Colon (tissue), 2 donors: Measurements from ENCODE around the gene DIO3.
"Not testable (repeated sequence)": the region's sequence is repeated elsewhere in the genome, so short reads cannot be mapped to it uniquely, and the experiment has no call there.

Experiments
- FAIRE-seq: peaks from 2 replicates; lab custom pipeline; 2012; peaks lifted over from hg19 to GRCh38; lab: Jason Lieb, UNC
- donor health status: control.
- donor health status: control.

DIO3 gene

DNA sequence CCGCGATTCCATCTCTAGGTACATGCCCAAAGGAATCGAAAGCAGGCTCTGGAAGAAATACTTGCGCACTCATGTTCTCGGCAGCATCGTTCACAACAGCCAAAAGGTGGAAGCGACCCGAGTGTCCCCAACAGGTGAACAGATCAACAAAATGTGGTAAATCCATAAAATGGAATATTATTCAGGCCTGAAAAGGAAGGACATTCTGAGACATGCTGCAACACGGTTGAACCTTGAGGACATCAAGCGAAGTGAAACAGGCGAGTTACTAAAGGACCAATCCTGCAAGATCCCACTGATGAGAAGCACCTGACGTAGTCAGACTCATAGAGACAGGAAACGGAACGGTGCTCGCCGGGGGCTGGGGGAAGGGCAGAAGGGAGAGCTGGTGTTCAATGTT is 17.5 kb upstream of the DIO3 start:
- no peak for FAIRE-seq

DNA sequence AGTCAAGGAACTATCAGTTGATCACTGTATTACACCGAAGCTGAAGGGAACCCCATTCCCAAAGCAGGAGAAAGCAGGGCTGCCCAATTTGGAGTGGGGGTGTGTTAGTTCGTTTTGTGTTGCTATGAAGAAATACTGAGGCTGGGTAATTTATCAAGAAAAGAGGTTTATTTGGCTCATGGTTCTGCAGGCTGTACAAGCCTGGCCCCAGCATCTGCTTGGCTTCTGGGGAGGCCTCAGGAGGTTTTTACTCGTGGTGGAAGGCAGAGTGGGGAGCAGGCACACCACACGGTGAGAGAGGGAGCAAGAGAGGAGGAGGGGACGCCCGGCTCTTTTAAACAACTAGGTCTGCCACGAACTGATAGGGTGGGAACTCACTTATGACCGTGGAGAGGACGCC is 16.7 kb upstream of the DIO3 start:
- FAIRE-seq: no peak

DNA sequence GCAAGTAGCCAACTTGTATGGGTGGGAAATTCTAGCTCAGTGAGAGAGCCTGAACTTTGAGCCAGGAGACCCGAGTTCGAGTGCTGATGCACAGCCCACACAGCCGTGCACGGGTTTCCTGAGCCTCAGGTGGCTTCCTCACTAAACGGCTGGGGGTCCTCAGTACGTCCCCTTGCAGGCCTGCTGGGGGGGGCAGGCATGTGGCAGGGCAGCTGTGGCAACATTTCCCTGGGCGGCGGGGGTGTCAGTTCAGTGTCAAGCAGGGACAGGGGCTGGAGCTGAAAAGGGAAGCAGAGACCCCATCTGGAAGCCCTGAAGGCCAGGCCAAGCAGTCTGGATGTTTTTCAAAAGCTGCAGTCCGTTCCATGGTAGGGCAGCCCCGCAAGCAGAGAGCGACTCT is 14.6 kb upstream of the DIO3 start:
- FAIRE-seq: no peak

DNA sequence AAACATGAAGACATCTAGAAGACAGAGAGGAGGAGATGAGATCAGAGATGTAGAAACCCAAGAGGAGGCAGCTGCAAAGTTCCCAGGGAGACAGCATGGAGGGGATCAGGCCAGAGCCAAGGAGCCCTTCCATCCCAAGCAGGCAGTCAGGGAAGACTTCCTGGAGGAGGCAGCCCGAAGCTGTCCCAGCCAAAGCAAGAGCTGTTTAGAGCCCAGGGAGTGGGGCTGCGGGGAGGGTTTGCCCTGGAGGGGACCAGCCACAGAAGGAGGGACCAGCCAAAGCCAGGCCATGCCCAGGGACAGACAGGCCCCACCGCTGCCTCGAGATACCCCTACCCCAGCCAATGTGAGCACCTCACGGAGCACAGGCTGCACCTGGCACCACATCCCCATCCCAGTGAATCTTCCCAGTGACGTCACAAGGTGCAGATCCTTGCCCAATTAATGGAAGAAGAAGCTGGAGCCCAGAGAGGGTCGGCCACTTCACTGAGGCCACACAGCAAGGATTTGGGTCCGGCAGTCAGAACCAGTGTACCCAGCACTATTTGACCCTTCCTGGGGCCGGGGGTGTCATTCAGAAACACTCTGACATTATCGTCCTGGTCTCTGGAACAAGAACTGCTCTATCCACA is 14.1 kb upstream of the DIO3 start:
- no peak for FAIRE-seq

DNA sequence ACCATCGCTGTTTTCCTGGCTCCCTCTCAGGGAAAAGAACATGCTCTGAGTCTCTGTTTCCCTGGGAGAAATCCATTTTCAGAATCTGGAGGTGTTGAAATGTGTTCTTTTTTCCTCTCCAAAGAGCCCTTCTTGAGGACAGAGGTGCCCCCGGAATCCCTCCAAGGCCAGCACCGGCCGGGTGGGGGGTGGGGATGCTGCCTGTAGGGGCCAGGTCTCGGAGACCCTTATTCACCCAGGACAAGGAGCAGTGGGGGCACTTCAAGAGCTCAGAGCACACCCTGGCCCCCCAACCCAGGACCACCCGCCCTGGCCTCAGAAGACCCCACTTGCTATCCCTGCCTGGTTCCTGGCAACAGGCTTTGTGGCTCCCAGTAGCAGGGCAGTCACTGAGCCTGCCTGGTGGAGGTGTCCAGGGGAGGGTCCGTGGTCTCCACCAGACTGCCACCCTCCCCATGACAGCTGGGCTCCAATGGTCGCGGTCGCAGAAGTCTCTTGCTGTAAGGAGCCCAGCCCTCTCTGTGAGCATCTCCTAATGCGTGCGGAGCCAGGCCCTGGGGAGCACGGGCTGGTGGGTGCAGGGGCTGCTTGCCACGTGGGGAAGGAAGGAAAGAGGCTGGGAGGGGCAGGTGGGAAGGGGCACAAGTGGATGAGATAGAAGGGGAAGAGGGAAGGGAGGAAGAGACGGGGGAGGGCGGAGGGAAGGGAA is 13.2 kb upstream of the DIO3 start:
- no peak for FAIRE-seq

DNA sequence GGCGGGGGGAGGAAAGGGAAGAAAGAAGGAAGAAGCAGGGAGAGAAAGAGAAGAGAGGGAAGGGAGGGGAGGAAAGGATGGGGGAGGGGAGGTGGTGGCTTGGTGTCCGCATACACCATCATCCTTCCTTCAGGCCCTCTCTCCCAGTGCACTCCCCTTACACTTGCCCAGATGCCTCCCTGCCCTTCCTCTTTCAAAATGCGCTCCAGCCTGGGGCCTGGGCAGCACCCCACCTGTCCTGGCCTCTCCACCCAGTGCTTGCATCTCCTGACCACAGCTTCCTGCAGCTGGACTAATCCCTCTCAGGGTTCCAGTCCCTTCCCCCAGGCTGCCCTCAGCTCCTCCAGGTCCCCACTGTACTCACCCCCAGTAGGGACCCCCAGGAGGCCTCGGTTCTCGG is 12.6 kb upstream of the DIO3 start:
- FAIRE-seq: no peak

DNA sequence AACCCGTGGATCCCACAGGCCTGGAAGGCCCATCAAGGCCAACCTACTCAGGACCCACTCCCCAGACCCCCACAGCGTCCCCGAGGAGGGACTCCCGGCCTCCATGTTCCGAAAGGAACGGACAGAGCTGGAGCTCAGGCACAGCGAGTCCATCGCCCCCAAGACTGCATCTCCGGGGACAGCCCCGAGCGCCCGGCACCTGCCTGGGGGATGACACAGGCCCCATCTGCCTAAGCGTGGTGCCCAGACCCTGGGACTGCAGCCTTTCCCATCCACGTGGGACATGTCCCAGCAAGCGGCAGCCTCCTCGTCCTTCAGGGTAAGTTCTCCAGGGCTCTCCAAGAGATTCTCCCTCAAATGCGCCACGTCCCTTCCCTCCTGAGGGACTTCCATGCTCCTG is 12.1 kb upstream of the DIO3 start:
- no peak for FAIRE-seq

DNA sequence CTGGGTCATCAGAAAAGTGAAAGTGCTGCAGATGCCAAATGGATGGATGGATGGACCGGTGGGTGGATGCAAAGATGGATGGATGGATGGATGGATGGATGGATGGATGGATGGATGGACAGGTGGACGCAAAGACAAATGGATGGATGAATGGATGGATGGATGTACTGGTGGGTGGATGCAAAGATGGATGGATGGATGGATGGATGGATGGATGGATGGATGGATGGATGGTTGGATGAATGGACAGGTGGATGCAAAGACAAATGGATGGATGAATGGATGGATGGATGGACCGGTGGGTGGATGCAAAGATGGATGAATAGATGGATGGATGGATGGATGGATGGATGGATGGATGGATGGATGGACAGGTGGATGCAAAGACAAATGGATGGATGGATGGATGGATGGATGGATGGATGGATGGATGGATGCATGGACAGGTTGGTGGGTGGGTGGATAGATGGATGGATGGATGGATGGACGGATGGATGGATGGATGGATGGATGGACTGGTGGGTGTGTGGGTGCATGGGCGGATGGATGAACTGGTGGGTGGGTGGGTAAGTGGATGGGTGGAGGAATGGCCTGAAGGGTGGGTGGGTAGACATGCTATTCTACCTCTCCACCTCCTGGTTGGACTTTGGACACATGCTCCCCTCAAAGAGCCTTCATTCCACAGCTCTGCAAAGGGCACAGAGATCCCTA is 10.9 kb upstream of the DIO3 start:
- FAIRE-seq: not testable (repeated sequence)

DNA sequence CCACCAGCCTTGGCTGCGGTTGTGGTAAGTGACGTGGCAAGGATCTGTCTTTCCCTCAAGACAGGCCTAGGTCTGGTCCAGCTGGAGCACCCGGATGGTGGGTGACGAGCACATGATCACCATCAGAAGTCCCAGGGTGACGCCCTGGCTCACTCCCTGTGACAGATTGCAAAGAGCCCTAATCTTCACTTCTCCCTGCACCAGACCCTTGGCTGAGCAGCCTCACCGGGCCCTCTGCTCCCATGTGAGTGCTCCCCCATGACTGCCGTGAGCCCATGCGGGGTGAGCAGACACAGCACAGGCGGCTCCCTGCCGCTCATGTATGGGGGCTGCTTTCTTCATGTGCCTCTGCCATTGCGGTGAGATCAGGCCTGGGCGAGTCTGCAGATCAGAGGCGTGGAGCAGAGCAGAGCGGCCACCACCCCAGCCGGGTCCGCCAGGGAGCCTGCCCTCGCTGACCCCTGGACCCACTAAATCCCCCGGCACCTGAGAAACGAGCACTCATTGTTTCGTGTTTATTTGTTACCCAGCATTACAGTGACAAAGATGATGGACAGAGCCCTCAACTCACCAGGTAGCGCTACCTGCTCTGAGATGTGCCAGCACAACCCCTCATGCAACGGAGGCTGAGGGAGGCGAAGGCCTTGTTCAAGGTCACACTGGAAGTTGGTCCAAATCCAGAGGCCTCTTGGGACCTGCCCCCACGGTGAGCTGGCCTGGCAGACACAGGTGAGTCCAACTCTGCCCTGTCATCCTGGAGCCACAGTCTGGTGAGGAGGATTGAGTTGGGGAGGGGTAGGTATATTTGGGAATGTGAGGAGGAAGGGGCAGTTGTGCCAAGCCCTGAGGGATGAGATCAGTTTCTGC is 9.3 kb upstream of the DIO3 start:
- no peak for FAIRE-seq

DNA sequence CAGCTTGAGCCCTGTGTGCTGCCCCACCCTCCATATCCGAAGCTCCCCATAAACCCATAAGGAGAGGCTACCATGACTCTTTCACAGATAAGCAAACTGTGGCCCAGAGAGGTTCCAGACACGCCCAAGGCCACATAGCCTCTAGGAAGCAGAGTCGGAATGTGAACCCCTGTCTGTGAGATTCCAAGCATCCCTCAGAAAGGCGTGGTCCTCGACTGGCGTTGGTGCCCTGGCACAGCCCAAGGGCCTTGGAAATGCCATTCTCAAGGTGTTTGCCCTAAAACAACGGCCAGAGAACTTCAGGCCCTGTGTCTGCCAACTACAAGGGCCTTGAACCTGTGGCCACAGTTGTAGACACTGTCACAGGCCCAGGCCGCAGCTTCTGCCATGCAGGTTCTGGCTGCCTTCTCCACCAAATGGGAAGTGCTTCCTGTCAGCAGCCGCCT is 8.5 kb upstream of the DIO3 start:
- no peak for FAIRE-seq

DNA sequence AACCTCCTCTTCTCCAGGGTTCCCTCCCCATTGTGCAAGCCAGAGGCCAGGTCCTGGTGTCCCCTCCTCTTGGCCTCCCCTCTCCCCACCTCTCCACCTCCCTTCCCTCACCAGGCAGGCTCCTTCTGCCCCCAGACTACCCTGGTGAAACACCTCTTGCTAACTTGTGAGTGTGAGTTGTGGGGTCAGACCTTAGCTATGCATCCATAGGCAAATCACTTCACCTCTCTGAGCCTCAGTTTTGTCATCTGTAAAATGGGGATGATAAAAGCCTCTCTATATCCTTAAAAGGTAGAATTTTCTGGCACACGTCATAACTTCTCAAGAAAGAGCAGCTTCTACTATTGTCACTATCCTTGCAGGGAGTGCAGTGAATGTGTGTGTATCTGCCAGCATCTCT is 7.9 kb upstream of the DIO3 start:
- FAIRE-seq: no peak

DNA sequence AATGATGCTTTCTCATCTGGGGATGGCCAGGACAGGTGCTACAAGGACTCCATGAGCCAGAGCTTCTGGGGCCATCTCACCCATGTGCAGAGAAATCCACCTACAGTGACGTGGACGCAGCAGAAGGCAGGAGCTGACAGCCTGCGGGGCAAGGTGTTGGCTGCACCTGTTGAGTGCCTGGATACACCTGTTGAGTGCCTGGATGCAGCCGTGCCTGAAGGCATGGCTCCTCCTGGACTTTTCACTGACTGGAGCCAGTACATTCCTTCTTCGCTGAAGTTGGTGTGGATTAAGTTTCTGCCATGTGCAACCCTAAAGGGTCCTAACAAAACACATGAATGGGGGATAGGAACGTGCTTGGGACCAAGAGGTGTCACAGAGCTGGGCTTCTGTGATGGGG is 7.4 kb upstream of the DIO3 start:
- FAIRE-seq: no peak

DNA sequence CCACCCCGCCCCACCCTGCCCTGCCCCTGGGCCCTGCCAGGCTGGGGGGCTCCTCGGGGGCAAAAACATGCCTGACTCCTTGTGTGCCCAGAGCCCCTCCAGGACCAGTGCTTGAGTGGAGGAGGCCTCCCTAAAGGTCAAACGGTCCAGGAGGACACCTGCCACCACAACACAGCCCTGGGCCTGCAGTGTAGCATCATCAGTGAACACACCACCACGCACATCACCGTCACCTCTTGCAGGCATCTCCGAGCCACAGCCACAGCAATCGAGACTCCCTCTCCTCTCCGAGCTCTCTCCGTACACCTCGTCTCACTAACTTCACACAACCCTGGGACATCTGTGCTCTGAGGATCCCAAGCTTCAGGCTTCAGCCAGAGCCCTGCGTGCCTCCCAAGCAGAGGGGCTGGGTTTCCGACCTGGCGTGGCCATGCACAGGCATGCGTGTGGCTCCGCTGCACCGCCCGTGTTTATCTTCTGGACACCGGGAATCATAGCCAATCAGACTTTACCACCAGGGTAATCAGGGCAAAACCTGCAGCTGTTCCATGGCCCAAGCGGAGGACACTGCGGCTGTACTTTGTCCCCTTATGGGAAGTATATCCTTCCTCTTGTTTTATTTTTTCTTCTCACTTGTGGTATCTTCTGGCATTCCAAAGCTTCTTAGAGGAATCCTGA is 6.2 kb upstream of the DIO3 start:
- FAIRE-seq: no peak

DNA sequence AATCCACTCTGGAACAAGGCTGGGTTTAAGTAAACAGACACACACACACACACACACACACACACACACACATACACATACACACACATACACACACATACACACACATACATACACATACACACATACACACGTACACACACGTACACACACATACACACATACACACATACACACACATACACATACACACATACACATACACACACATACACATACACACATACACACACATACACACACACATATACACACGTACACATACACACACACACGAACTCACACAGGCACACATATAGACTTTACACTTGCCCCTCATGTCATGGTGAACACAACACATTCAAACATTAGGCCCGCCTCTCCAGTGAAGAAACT is 5.6 kb upstream of the DIO3 start:
- FAIRE-seq: peak; percentile 53

DNA sequence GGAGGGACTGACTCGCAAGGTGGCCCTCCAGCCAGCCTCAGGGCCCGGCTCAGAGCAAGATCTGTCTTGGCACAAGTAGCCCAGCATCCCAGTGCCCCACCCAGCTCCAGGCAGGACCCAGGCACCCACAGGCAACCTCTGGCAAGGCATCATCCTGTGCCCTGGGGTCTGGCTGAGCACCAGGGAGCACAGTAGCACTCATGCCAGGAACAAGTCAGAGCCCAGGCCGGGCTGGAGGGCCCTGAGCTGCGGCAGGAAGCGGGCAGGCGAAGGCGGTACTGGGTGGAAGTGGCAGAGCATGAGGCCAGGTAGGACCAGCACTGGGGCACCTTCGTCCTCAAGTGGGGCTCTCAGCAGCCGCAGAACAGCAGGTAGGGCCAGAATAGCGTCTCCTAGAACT is 5.2 kb upstream of the DIO3 start:
- no peak for FAIRE-seq

DNA sequence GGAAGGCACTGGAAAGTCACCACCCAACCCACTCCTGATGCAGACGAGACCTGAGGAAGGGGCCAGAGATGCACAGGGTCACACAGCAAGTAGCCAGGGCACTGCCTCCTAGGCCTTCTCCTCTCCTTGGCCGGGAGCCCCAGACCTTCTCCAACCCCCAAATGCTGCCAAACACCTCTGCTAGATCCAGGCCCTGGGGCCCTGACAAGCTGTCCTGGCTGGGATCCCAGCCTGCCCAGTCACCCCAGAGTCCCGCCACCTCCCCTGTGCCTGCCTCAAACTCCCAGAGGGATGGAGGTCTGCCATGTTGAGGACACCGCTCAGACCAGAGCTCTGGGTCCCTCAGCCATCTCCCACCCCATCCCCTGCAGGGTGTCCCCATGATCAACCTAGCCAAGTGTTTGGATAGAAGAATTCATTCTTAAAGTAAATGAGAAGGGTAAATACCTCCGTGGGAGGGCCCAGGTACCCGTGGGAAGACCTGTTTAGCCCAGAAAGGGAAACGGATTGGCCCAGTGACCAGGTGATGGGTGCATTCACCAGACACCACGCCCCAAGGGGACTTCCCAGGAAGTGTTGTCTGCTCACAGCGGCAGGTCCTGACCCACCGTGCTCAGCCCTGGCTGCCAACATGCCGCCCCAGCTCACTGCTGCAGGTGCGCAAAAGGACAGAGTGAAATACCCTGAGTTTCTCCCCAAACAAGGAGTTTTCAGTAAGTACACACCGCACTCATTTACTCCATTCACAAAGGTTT is 4.6 kb upstream of the DIO3 start:
- no peak for FAIRE-seq

DNA sequence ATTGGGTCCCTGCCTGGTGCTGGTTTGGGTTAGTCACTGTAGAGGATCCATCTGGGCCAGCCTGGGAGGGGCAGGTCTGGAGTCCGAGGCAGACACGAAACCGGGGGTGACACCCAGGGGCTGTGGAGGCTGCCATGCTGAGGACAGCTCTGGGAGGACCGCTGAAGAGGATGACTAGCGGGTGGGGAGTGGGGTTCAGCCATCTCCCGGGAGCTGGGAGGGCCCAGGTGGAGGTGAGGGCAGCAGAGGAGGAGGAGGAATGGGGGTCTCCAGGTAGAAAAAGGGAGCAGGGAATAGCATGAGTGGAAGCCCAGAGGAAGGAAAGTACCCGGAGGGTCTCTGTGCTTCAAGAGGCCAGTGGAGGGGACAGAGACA is 4.0 kb upstream of the DIO3 start:
- no peak for FAIRE-seq

DNA sequence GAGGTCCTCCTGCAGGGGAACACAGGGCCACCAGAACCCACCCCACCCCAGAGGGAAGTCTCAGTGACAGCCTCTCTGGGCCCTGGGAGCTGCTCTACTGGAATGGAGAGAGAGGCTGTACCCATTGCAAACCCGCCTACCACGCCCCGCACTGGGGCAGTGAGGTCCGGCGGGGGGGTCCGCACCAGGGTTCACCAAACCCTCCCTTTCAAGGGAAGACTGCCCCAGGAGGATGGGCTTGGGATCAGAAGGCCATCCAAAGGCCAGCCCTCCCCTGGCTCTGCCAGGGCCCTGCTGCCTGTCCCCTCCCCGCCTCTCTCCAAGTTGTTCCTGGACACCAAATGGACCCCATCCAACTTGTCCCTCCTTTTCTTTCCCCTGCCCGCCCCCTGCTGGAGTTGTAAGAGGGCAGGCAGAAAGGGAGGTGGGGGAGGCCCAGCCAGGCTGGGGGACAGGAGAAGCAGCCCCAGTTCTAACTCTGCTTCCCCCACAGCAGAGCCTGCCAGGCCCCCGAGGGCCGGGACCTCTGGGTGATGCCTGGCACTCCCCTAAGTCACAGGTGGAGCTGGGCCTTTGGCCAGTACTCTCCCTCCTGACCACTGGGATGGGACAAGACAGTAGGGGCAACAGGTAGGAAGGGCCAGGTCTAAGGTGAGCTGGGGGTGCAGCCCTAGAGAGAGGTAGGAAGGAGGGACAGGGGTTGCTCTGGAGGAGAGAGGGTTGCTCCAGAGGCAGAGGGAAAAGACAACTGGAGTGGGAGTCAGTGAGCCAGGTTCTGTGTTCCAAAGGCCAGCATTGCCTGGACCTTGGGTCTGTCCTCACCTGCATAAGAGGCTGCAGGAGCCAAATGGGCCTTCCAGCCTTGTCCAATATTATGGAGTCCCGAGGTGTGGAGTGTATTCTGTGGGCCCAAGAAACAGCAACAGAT is 3.2 kb upstream of the DIO3 start:
- no peak for FAIRE-seq

DNA sequence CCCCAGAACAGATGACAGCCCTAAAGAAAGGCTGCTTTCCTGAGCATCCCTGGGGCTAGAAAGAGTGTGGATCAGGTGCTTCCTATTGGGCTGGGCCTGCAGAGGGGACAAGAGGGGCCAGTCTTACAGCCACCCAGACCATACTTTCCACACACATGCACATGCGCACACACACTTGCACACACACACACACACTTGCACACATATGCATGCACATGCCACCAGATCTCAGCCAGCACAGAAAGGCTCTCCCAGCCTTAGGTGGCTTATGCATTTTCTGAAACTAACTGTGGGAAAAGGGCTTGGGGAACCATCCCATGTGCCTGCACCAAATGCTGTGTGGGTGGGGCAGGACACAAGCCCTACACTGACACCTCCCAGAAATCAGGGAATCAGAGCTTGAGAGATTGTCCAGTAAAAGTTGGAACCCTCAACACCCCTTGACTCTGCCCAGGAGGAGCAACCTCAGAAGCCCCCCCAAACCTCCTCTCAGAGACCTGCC is 2.5 kb upstream of the DIO3 start:
- no peak for FAIRE-seq

DNA sequence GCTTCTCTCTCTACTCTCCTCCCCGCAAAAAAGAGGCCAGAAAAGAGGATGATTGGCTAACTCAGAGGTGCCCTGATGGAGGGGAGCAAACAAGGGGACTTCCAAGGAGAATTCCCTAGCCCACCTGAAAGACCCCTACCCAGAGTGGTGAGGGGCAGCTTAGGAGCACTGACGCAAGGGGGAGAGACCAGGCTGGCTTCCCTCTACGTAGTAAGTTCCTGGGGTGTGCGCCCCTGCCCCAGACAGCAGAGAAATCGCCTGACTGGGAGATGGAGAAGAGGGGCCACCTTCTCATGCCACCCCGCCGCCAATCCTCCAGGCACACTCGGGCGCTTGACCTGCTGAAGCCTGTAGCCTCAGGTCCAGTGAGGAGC is 2.1 kb upstream of the DIO3 start:
- no peak for FAIRE-seq
